ENCODE measurements around the gene TECPR2.

The TECPR2 gene

DNA sequence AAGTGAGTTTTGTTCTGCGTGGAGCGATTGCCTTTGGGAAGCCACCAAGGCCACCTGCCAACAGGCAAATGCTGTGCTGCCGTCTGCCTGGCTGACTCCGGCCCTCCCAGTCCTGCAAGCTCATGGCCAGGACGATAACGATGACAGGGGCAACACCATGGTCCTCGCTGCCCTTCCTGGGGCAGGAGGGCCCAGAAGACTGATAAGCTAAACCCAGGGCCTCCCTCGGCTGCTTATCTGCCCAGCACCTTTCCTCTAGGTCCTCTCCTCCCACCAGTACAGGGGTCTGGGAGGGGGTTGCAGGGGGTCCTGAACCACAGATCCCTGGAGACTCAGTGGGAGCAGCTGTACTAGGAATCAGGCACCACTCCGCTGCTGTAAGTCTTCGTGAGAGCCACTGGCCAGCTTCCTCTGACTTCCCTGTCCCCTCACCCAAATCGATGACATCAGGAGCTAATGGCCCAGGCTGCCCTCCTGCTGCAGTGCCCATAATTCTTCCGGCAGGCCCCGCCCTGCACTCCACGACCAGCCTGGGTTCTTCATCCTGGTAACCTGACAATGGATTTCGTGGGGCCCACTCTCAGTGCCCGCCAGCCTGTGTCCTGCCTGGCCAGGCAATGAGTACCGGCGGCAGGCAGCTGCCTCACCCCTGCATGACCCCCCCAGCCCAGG is 141.7 kb downstream of the TECPR2 start:
- Histone ChIP-seq H3K79me2 (ENCODE audit: control insufficient read depth, insufficient read depth, low read length, unreplicated experiment) (no peaks in the 10 kb centered on the region), H3K4me3 (ENCODE audit: low read depth, low read length) (no peak overlapping the region), H3K36me3 (ENCODE audit: insufficient read depth, low read length) (no peaks in the 10 kb centered on the region), H2AFZ (ENCODE audit: low read length, unreplicated experiment) (no peak overlapping the region), H3K27me3 (ENCODE audit: insufficient read depth, low read length) (no peaks in the 10 kb centered on the region), H3K27ac (ENCODE audit: low read depth, low read length) (no peak overlapping the region), H3K4me1 (ENCODE audit: control insufficient read depth, insufficient read depth, low read length, unreplicated experiment) (peaks cover 19% of the 10 kb centered on the region)

- H3K79me2 ChIP-seq (ENCODE audit: control insufficient read depth, insufficient read depth, low read length, unreplicated experiment), result no peaks in the 10 kb centered on the region
- no peak overlapping the region for H3K27ac ChIP-seq (ENCODE audit: low read depth, low read length)
- no peak overlapping the region for H2AFZ ChIP-seq (ENCODE audit: low read length, unreplicated experiment)
- no peak overlapping the region for H3K4me3 ChIP-seq (ENCODE audit: low read depth, low read length)
- H3K4me1 ChIP-seq (ENCODE audit: control insufficient read depth, insufficient read depth, low read length, unreplicated experiment), result peaks cover 17% of the 10 kb centered on the region
- no peaks in the 10 kb centered on the region for H3K36me3 ChIP-seq (ENCODE audit: insufficient read depth, low read length)
- H3K27me3 ChIP-seq (ENCODE audit: insufficient read depth, low read length), result no peaks in the 10 kb centered on the region
Observed at GRCh38 chr14:102505000-102505619, 142.4 kb downstream of the TECPR2 start.

GRCh38 chr14:102505775-102506625 is 143.3 kb downstream of the TECPR2 start:
- Histone ChIP-seq H3K79me2 (ENCODE audit: control insufficient read depth, insufficient read depth, low read length, unreplicated experiment) (no peaks in the 10 kb centered on the region), H3K4me3 (ENCODE audit: low read depth, low read length) (no peak overlapping the region), H3K4me1 (ENCODE audit: control insufficient read depth, insufficient read depth, low read length, unreplicated experiment) (peaks cover 8% of the 10 kb centered on the region), H3K36me3 (ENCODE audit: insufficient read depth, low read length) (no peaks in the 10 kb centered on the region), H3K27ac (ENCODE audit: low read depth, low read length) (no peak overlapping the region), H3K27me3 (ENCODE audit: insufficient read depth, low read length) (no peaks in the 10 kb centered on the region), H2AFZ (ENCODE audit: low read length, unreplicated experiment) (no peak overlapping the region)

GRCh38 chr14:102506626-102506925 is 143.8 kb downstream of the TECPR2 start:
- Histone ChIP-seq H3K27ac (ENCODE audit: low read depth, low read length) (no peak overlapping the region), H3K27me3 (ENCODE audit: insufficient read depth, low read length) (no peaks in the 10 kb centered on the region), H2AFZ (ENCODE audit: low read length, unreplicated experiment) (no peak overlapping the region), H3K4me3 (ENCODE audit: low read depth, low read length) (no peak overlapping the region), H3K4me1 (ENCODE audit: control insufficient read depth, insufficient read depth, low read length, unreplicated experiment) (peaks cover 8% of the 10 kb centered on the region), H3K79me2 (ENCODE audit: control insufficient read depth, insufficient read depth, low read length, unreplicated experiment) (no peaks in the 10 kb centered on the region), H3K36me3 (ENCODE audit: insufficient read depth, low read length) (no peaks in the 10 kb centered on the region)

DNA sequence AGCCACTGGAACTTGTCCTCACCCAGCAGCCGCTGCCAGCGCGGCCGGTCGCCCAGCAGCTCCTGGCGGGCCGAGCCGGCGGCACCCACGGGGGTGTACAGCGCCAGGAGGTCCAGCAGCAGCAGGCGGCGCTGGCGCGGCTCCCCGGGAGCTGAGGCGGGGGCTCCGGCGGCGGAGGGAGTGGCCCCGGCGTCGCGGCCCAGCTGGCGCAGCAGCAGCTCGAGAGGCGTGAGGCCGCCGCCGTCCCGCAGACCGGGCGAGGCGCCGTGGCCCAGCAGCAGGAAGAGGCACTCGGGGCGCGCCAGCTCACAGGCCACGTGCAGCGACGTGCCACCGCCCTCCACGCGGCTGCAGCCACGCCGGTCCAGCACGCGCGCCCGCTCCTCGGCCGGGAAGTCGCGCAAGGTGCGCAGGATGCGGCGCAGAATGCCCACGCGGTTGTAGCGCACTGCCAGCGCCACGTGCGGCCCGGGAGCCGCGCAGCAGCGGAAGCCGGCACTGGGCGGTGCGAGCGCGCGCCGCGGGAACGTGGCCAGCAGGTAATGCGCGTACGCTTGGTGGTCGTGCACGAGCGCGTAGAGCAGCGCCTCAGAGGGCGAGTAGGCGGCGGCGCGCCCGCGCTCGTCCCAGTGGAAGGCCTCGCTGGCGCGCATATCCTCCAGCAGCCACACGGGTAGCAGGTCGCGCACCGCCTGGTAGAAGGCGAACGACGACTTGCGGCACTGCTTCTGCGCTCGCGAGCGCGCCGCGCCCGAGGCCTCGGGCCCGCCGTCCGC is 144.5 kb downstream of the TECPR2 start:
- Histone ChIP-seq H3K36me3 (ENCODE audit: insufficient read depth, low read length) (no peaks in the 10 kb centered on the region), H3K27ac (ENCODE audit: low read depth, low read length) (no peak overlapping the region), H3K79me2 (ENCODE audit: control insufficient read depth, insufficient read depth, low read length, unreplicated experiment) (no peaks in the 10 kb centered on the region), H2AFZ (ENCODE audit: low read length, unreplicated experiment) (no peak overlapping the region), H3K4me3 (ENCODE audit: low read depth, low read length) (no peak overlapping the region), H3K27me3 (ENCODE audit: insufficient read depth, low read length) (no peaks in the 10 kb centered on the region), H3K4me1 (ENCODE audit: control insufficient read depth, insufficient read depth, low read length, unreplicated experiment) (peaks cover 8% of the 10 kb centered on the region)

- Histone ChIP-seq H3K4me3 (ENCODE audit: low read depth, low read length) (no peak overlapping the region), H2AFZ (ENCODE audit: low read length, unreplicated experiment) (no peak overlapping the region), H3K27me3 (ENCODE audit: insufficient read depth, low read length) (no peaks in the 10 kb centered on the region), H3K79me2 (ENCODE audit: control insufficient read depth, insufficient read depth, low read length, unreplicated experiment) (no peaks in the 10 kb centered on the region), H3K27ac (ENCODE audit: low read depth, low read length) (no peak overlapping the region), H3K4me1 (ENCODE audit: control insufficient read depth, insufficient read depth, low read length, unreplicated experiment) (peaks cover 8% of the 10 kb centered on the region), H3K36me3 (ENCODE audit: insufficient read depth, low read length) (no peaks in the 10 kb centered on the region)
Observed at GRCh38 chr14:102507857-102508312, 145.1 kb downstream of the TECPR2 start.

DNA sequence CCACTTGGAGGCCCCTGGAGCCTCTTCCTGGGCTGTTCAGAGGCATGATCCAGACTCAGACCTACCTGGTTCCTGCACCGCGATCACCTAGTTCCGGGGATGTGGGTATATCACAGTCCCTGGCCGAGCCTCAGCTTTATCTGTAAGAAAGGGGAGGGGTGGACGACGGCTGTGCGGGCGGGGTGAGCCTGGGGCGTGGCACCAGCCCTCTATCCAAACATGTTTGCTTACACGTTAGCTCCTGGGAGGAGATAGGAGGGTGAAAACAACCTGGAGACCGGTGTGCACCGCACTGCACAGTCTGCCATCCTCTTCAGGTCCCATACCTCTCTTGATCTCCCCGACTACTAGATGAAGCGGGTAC is 145.7 kb downstream of the TECPR2 start:
- Histone ChIP-seq H3K4me1 (ENCODE audit: control insufficient read depth, insufficient read depth, low read length, unreplicated experiment) (peaks cover 8% of the 10 kb centered on the region), H3K79me2 (ENCODE audit: control insufficient read depth, insufficient read depth, low read length, unreplicated experiment) (no peaks in the 10 kb centered on the region), H3K27me3 (ENCODE audit: insufficient read depth, low read length) (no peaks in the 10 kb centered on the region), H3K36me3 (ENCODE audit: insufficient read depth, low read length) (no peaks in the 10 kb centered on the region), H3K4me3 (ENCODE audit: low read depth, low read length) (peak overlapping the region; percentile 79), H3K27ac (ENCODE audit: low read depth, low read length) (peak overlapping the region; percentile 30; the same call in 1 of the 2 replicates), H2AFZ (ENCODE audit: low read length, unreplicated experiment) (no peak overlapping the region)

DNA sequence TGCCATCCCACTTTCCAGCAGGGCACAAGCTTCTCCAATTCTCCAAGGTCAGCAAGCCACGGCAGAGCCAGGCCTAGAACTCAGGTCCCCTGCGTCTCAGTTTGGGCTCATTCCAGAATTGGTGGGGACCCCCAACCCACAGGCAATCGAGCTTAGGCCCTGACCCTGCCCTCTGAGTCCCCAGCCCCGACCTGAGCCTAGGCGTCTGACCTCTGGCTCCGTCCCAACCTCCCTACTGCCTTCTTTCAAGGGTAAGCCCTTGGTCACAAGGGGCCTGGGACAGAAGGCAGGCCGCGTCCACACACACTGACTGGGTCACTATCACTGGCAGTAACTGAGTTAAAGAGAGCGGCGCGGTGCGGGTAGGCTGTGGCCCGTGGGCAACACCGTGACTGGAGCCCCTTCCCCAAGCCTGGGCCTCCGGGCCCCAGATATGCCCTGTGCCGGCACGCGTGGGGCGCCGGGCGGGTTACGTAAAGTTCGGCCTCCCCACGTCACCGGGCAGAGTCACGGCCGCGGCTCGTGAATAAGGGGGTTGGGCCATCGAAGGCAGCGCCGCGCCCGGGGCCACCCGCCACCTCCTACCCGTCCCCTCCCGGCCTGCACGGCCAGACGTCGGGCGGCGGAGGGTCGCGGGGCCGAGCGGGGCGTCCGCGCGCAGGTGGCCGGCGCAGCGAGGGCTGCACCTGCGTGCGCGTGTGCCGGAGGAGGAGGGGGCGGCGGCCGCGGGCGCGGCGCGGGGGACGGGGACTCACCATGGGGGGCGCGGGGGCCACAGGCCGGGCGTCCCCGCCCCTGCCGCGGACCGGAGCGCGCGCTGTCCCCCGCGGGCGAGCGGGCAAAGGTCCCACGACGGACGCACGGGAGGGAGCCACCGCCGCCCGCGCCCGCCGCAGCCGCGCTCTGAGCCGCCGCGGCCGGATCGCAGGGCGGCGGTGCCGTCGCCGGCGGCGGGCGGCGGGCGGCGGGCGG is 146.3 kb downstream of the TECPR2 start:
- H3K36me3 ChIP-seq (ENCODE audit: insufficient read depth, low read length), result no peaks in the 10 kb centered on the region
- peaks cover 8% of the 10 kb centered on the region for H3K4me1 ChIP-seq (ENCODE audit: control insufficient read depth, insufficient read depth, low read length, unreplicated experiment)
- peak overlapping the region; percentile 79 for H3K4me3 ChIP-seq (ENCODE audit: low read depth, low read length)
- H3K27ac ChIP-seq (ENCODE audit: low read depth, low read length), result peak overlapping the region; percentile 30; the same call in 1 of the 2 replicates
- no peaks in the 10 kb centered on the region for H3K27me3 ChIP-seq (ENCODE audit: insufficient read depth, low read length)
- H3K79me2 ChIP-seq (ENCODE audit: control insufficient read depth, insufficient read depth, low read length, unreplicated experiment), result no peaks in the 10 kb centered on the region
- H2AFZ ChIP-seq (ENCODE audit: low read length, unreplicated experiment), result peak overlapping the region; percentile 9

- peaks cover 8% of the 10 kb centered on the region for H3K4me1 ChIP-seq (ENCODE audit: control insufficient read depth, insufficient read depth, low read length, unreplicated experiment)
- H3K27ac ChIP-seq (ENCODE audit: low read depth, low read length), result peak within 1 kb of the TSS; percentile 30; the same call in 1 of the 2 replicates
- H3K79me2 ChIP-seq (ENCODE audit: control insufficient read depth, insufficient read depth, low read length, unreplicated experiment), result no peaks in the 10 kb centered on the region
- peak within 1 kb of the TSS; percentile 79 for H3K4me3 ChIP-seq (ENCODE audit: low read depth, low read length)
- no peaks in the 10 kb centered on the region for H3K27me3 ChIP-seq (ENCODE audit: insufficient read depth, low read length)
- no peaks in the 10 kb centered on the region for H3K36me3 ChIP-seq (ENCODE audit: insufficient read depth, low read length)
- H2AFZ ChIP-seq (ENCODE audit: low read length, unreplicated experiment), result peak within 1 kb of the TSS; percentile 91
Observed at GRCh38 chr14:102509746-102510615, 147.2 kb downstream of the TECPR2 start, which contains the start of gene ANKRD9. ANKRD9 (minus strand) TSS chr14:102509776; CDS start chr14:102507889, 1,887 bp downstream.
